GM19238 (cell line): ENCODE results near the gene RASGRF1.

Experiments
- DNase-seq: peaks from one replicate; pipeline ENCODE4 v3.0.0; 2011; ENCODE audit warnings: low spot score; ENCODE audit not compliant: insufficient read length

Gene RASGRF1

GRCh38 chr15:78914027-78914764 lies 176.4 kb downstream of the RASGRF1 start:
- no peak for DNase-seq

DNA sequence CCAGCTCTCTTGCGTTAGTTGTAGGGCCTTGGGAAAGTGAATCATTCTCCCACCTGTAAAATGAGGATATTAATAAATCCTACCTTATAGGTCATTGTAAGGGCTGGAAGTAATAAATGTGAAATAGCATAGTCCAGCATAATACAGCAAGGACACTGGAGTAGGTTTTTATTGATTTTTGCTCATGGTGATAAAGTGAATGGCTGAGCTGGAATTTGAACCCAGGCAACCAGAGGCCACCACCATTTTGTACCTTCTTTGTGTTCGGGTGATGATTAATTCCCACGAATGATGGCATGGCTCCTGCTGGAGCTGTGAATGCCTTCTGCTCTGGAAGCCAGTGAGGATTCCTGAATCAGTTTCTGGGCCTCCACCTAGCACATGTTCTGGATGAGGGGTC lies 177.6 kb downstream of the RASGRF1 start:
- no peak for DNase-seq

DNA sequence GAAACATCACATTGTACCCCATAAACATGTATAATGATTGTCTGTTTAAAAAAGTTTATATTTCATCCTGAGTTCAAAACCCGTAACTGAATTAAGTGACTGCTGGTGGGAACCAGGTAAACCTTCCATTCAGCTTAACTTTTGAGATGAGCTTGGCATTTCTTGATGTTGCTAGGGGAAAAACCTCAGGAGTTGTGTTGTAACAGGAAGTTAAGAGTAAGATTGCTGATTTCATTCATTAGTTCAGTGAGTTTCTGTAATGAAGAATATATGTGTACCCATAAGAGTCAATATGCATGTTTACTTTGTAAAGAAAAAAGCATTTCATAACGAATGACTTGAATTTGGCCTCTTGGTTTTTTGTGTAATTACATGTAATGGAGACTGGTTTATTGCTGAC lies 178.3 kb downstream of the RASGRF1 start:
- no peak for DNase-seq

DNA sequence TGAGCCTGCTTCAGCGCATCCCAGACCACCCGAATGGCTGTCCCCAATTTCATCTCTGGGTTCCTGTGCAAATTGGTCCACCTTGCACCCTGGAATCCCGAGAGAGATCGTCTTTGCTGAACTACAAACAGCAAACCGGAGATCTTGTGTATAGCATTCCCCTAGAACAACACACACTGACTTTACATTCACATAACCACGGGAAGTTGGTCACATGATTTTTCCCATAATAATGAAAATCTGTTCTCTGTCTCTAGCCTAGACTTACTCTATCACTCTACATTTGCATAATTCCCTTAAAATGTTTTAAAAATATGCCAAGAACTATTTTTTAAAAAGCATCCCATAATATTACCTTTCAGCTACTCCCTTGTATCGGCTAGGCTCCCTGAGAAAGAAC lies 180.3 kb downstream of the RASGRF1 start:
- no peak for DNase-seq
